DND-41 (cell line): Measurements from ENCODE around the gene DUSP2.
"Not testable (repeated sequence)": the region's sequence is repeated elsewhere in the genome, so short reads cannot be mapped to it uniquely, and the experiment has no call there.

ENCODE experiments used
- ATAC-seq: fragments of 200-7000 bp; cut with Tn5 transposase; 3 replicates; pipeline ENCODE4 v1.9.1; 2021; ENCODE audit warnings: low read depth; ENCODE audit not compliant: insufficient read depth
- DNase-seq: peaks from one replicate; pipeline ENCODE4 v3.0.0-alpha.2; 2020
- H2AFZ ChIP-seq: 2 replicates; pipeline ENCODE4 v1.6.0; 2012; ENCODE audit warnings: low read depth, low read length
- H3K27ac ChIP-seq: 2 replicates; pipeline ENCODE4 v1.5.1; 2012; ENCODE audit warnings: low read length, inconsistent platforms
- H3K27me3 ChIP-seq: fragments of 200-600 bp; sonication (generic); 2 replicates; pipeline ENCODE4 v1.6.0; 2012; ENCODE audit warnings: low read length, mild to moderate bottlenecking, inconsistent platforms; ENCODE audit not compliant: insufficient read depth, poor library complexity
- H3K36me3 ChIP-seq: 2 replicates; pipeline ENCODE4 v1.5.1; 2012; ENCODE audit warnings: low read length, inconsistent platforms; ENCODE audit not compliant: insufficient read depth
- H3K4me1 ChIP-seq: 2 replicates; pipeline ENCODE4 v1.5.1; 2012; ENCODE audit warnings: mild to moderate bottlenecking, low read length; ENCODE audit not compliant: insufficient read depth
- H3K4me2 ChIP-seq: 2 replicates; pipeline ENCODE4 v1.6.0; 2012; ENCODE audit warnings: mild to moderate bottlenecking, moderate library complexity, low read length, inconsistent platforms; ENCODE audit not compliant: insufficient read depth
- H3K4me3 ChIP-seq, 2 experiments: fragments of 200-600 bp in 1 of 2; shearing (Covaris generic) in 1 of 2; 2 replicates each; pipeline ENCODE4 v1.5.1; 2012 to 2016; ENCODE audit warnings: inconsistent platforms in 2 of 2, low read length in 2 of 2, mild to moderate bottlenecking in 2 of 2, low read depth in 1 of 2, moderate library complexity in 1 of 2
- H3K79me2 ChIP-seq: 2 replicates; pipeline ENCODE4 v1.6.0; 2012; ENCODE audit warnings: low read length, inconsistent platforms; ENCODE audit not compliant: insufficient read depth
- H3K9ac ChIP-seq: 2 replicates; pipeline ENCODE4 v1.6.0; 2012; ENCODE audit warnings: low read depth, mild to moderate bottlenecking, inconsistent platforms, low read length, moderate library complexity
- H3K9me3 ChIP-seq: 2 replicates; pipeline ENCODE4 v1.5.1; 2012; ENCODE audit warnings: low read length, moderate library complexity, mild to moderate bottlenecking, inconsistent platforms; ENCODE audit not compliant: insufficient read depth, severe bottlenecking
- H4K20me1 ChIP-seq: 2 replicates; pipeline ENCODE4 v1.6.0; 2012; ENCODE audit warnings: low read length; ENCODE audit not compliant: insufficient read depth
- CTCF ChIP-seq: IDR thresholded peaks from 2 replicates; pipeline ENCODE4 v1.5.1; 2012; ENCODE audit warnings: borderline replicate concordance, low read length, moderate library complexity, mild to moderate bottlenecking; ENCODE audit not compliant: poor library complexity, severe bottlenecking; ENCODE audit errors: extremely low read depth
- EZH2 ChIP-seq: IDR thresholded peaks from 3 replicates; pipeline ENCODE4 v1.6.1; 2012; ENCODE audit warnings: borderline replicate concordance, low read depth, mild to moderate bottlenecking, moderate library complexity, low read length, inconsistent platforms; ENCODE audit not compliant: severe bottlenecking

Gene DUSP2

GRCh38 chr2:96143848-96144480 is 1.3 kb downstream of the DUSP2 start:
- Histone ChIP-seq H3K79me2 (peaks cover 14% of the 10 kb centered on the region), H3K9ac (peak overlapping the region; percentile 82), H4K20me1 (peaks cover 11% of the 10 kb centered on the region), H2AFZ (peak overlapping the region; percentile 90; the same call in 1 of the 2 replicates), H3K27ac (peak overlapping the region; percentile 86), H3K36me3 (peaks cover 12% of the 10 kb centered on the region), H3K4me1 (peaks cover 58% of the 10 kb centered on the region), H3K4me2 (peak overlapping the region; percentile 75), H3K27me3 (no peaks in the 10 kb centered on the region), H3K9me3 (no peaks in the 10 kb centered on the region), H3K4me3 (peak overlapping the region; percentile 26 to 66; a peak in 3 of 4 replicates)
- ATAC-seq, result no peak
- peak; percentile 18 for DNase-seq
- no peak for TF ChIP-seq EZH2
- TF ChIP-seq CTCF, result peak; percentile 41

GRCh38 chr2:96143231-96143847 is 1.9 kb downstream of the DUSP2 start:
- Histone ChIP-seq H3K9me3 (no peaks in the 10 kb centered on the region), H3K4me1 (peaks cover 52% of the 10 kb centered on the region), H3K4me2 (peak overlapping the region; percentile 75), H3K27me3 (no peaks in the 10 kb centered on the region), H3K79me2 (peaks cover 14% of the 10 kb centered on the region), H3K27ac (no peak overlapping the region; the same call in 1 of the 2 replicates), H3K36me3 (peaks cover 12% of the 10 kb centered on the region), H2AFZ (no peak overlapping the region), H4K20me1 (peaks cover 11% of the 10 kb centered on the region), H3K9ac (no peak overlapping the region), H3K4me3 (peak overlapping the region in 1 of 2 experiments; percentile 66; a peak in 1 of 4 replicates)
- DNase-seq, result no peak
- ATAC-seq, result no peak
- TF ChIP-seq EZH2 (no peak), CTCF (no peak)

DNA sequence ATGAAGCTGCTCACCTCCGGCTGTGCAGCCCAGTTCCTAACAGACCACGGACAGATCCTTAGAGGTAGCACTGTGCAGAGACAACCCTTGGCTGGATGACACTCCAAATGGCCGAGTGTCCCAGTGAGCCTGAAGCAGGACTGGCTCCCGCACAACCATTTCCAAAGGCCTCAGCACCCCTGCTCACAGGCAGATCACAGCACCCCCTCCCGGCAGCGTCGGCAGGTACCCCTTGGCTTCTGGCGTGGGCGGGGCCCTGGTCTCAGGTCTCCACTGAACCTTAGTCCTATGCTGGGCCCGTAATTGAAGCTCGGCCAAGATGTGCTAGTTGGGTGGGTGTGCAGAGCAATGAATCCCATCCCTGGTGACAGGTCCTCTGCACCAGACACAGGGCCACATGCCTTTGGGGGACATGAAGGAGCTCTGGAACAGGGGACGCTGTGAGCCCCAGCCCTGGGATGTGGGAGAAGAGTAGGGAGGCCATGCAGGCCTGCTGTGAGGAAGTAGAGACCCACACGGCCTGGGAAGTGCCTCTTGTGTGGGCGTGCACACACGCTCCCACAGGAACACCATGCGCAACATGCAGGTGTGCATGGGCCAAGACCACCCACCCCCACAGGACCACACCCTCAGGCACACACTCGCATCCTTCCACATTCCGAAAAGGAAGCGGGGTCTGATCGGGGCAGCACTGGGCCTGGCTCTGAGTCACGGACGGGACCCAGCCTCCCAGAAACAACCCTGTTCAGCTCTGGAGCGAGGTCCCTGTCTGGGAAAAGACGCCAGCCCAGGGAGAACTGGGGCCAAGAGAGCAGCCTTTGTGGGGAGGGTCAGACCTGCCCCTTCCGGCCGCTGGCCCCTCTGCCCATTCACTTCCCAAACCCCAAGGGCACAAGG is 2.8 kb downstream of the DUSP2 start:
- ATAC-seq (no peak), DNase-seq (no peak)
- H3K4me2 ChIP-seq, result peak overlapping the region; percentile 5; the same call in 1 of the 2 replicates
- no peak overlapping the region for H3K9ac ChIP-seq
- peaks cover 43% of the 10 kb centered on the region for H3K4me1 ChIP-seq
- H3K9me3 ChIP-seq, result no peaks in the 10 kb centered on the region
- H3K4me3 ChIP-seq, result no peak overlapping the region
- no peaks in the 10 kb centered on the region for H3K27me3 ChIP-seq
- H3K27ac ChIP-seq, result no peak overlapping the region
- peaks cover 14% of the 10 kb centered on the region for H3K79me2 ChIP-seq
- H4K20me1 ChIP-seq, result peaks cover 11% of the 10 kb centered on the region
- H2AFZ ChIP-seq, result no peak overlapping the region
- TF ChIP-seq EZH2 (no peak), CTCF (no peak)
- peaks cover 12% of the 10 kb centered on the region for H3K36me3 ChIP-seq

DNA sequence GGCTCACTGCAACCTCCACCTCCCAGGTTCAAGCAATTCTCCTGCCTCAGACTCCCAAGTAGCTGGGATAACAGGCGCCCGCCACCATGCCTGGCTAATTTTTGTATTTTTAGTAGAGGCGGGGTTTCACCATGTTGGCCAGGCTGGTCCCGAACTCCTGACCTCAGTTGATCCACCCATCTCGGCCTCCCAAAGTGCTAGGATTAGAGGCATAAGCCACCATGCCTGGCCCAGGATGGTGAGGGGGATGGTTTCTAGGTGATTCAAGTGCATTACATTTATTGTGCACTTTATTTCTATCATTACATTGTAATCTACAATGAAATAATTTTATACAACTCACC is 3.6 kb downstream of the DUSP2 start:
- not testable (repeated sequence) for H3K4me2 ChIP-seq, H3K27ac ChIP-seq, DNase-seq, H3K27me3 ChIP-seq, H2AFZ ChIP-seq, ATAC-seq, H3K4me3 ChIP-seq, H3K9me3 ChIP-seq, H3K9ac ChIP-seq
- peaks cover 11% of the 10 kb centered on the region for H4K20me1 ChIP-seq
- peaks cover 14% of the 10 kb centered on the region for H3K79me2 ChIP-seq
- peaks cover 34% of the 10 kb centered on the region for H3K4me1 ChIP-seq
- H3K36me3 ChIP-seq, result peaks cover 12% of the 10 kb centered on the region
